Measurements from ENCODE around the gene TSPAN9.

TSPAN9 gene

DNA sequence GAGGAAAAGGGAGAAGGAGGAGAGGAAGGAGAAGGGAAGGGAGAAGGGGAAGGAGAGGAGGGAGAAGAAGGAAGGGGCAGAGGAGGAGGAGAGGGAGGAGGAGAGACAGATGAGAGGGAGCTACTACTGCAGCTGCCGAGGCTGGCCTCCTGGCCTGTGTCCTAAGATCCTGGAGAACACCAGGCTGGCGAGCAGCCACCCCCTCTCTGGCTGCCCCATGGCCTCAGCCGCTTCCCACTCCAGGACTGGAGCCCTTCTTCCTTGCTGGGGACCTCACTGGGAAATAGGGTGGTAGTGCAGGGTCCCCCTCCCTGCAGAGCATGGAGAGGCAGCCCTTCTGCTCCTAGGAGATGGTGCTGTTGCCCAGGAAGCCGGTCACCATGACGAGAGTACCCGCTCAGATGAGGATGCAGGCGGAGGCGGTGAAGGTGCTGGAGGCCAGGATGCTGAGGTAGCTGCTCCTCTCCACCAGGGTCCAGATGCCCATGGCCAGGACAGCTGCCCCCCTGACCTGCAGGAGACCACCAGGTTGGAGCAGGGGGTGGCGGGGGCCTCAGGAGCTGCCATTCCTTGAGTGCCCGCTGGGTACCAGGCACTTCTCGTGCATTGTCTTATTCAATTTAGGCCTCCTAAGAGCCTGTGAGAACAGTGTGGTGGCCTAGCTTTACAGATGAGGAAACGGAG is 246.0 kb downstream of the TSPAN9 start:
- no peak overlapping the region for H3K4me3 Mint-ChIP-seq
- no peaks in the 10 kb centered on the region for H3K36me3 Mint-ChIP-seq
- no peaks in the 10 kb centered on the region for H3K9me3 Mint-ChIP-seq

DNA sequence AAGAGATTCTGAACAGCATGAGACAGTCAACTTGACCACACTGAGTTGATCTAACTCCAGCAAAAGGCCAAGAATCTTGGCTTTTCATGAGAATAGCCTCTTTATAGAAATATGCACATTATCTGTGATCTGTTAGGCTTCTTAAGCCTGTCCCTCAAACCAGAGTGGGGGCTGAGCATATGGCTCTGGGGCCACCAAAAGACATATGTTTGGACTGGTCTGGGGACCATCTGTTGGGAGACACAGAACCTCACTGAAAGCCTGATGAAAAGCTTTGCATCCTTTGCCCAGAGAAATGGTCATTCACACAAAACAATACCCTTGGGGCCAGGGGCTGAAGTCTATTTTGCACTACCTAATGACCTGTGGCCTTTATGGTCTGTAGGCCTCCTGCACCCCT is 248.6 kb downstream of the TSPAN9 start:
- no peaks in the 10 kb centered on the region for H3K36me3 Mint-ChIP-seq
- H3K4me3 Mint-ChIP-seq: no peak overlapping the region
- no peaks in the 10 kb centered on the region for H3K27me3 Mint-ChIP-seq
- no peaks in the 10 kb centered on the region for H3K9me3 Mint-ChIP-seq
- no peaks in the 10 kb centered on the region for H3K4me1 Mint-ChIP-seq
- H3K27ac Mint-ChIP-seq: no peak overlapping the region

More for the DNA sequence above, 246.0 kb downstream of the TSPAN9 start:
- H3K27ac Mint-ChIP-seq: no peak overlapping the region
- no peaks in the 10 kb centered on the region for H3K4me1 Mint-ChIP-seq
- H3K27me3 Mint-ChIP-seq: no peaks in the 10 kb centered on the region

DNA sequence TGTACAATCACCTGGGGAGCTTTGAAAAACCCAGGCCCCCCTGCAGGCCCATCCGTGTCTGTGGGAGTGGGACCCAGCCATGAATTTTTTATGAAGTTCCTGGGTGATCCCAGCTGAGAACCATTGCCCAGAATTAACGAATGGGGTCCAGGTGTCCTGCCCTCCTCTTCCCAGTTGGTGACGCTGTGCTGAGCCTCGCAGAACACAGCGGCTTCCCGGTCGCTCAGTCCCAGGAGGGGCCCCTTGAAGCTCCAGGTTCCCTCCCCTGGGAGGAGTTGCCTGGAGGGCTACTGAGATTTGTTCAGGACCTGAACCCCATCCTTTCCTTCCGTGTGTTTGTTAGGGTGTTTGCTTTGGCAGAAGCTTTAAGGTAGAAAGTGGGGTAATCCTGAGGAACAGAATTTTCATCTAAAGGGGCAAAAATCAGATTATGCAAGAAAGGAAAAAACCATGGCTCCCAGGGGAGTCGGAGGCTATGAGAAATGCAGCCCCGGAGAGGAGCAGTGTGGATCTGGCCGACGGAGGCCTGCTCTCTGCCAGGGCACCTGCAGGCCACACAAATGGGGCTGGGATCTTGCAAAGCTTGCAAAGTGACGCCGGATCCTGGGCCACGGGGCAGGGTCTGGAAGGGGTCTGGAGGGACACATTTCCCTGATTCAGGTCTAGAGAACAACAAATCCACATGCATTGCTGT is 249.1 kb downstream of the TSPAN9 start:
- Mint-ChIP-seq H3K36me3 (no peaks in the 10 kb centered on the region), H3K27me3 (no peaks in the 10 kb centered on the region), H3K27ac (no peak overlapping the region), H3K9me3 (no peaks in the 10 kb centered on the region), H3K4me1 (no peaks in the 10 kb centered on the region), H3K4me3 (no peak overlapping the region)

DNA sequence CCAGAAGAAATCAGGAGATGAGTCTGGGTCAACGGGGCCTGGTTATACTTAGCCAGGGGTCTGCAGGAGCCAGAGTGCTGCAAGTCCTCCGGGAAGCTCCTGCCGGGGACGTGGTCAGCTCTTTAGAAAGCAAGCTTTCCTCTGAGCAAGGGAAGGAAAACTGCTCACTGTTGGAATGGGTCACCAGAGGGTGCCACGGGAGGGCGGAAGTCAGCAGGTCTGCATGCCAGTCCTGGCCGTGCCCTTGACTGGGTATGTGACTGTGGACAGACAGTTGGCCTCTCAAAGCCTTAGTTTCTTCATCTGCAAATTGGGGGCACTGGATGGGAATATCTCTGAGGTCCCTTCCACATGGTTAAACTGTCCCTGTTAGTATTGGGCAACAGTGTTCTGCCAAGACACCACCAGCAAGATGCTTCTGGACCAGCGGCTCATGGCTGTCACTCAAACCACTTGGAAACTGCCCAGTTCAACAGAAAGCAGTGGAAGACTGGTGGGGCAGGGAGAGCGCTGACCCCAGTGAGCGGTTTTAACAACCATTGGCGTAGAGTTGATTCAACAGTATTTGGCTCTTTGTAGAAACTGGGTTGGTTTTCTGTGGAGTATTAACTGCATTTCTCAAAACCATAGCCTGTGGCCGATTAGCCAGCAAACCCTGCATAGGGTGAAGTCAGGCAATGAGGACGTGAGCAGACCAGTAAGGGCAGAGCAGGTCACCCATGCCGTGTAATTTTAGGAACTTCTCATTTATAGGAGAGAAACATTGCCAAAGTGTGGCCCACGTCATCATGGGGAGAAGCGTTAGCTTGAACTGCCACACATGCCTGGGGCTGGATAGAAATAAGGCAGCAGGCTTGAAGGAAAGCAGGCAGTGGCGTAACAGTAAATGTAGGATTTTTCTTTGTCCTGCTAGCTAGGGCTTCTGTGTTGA is 249.9 kb downstream of the TSPAN9 start:
- Mint-ChIP-seq H3K36me3 (no peaks in the 10 kb centered on the region), H3K27me3 (no peaks in the 10 kb centered on the region), H3K9me3 (no peaks in the 10 kb centered on the region), H3K4me3 (no peak overlapping the region), H3K27ac (no peak overlapping the region), H3K4me1 (no peaks in the 10 kb centered on the region)

DNA sequence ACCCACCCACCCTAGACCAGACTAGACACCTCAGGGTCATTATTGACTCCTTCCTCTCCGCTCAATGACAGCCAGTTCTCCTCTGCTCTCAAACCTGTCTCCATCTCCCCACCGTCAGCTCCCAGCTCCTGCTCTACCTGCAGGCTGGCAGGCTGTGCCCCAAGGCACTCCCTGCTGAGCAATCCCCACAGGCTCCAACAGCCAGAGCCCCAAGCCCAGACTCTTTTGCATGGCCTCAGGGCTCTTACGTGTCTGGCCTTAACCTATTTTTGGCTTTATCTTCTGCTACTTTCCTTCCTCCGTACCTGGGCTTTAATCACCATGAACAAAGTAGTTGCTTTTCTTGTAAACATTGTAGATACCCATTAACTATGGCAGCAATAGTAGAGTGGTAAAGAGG is 250.9 kb downstream of the TSPAN9 start:
- H3K27me3 Mint-ChIP-seq: no peaks in the 10 kb centered on the region
- no peak overlapping the region for H3K27ac Mint-ChIP-seq
- no peak overlapping the region for H3K4me3 Mint-ChIP-seq
- no peaks in the 10 kb centered on the region for H3K36me3 Mint-ChIP-seq
- no peaks in the 10 kb centered on the region for H3K9me3 Mint-ChIP-seq
- no peaks in the 10 kb centered on the region for H3K4me1 Mint-ChIP-seq

DNA sequence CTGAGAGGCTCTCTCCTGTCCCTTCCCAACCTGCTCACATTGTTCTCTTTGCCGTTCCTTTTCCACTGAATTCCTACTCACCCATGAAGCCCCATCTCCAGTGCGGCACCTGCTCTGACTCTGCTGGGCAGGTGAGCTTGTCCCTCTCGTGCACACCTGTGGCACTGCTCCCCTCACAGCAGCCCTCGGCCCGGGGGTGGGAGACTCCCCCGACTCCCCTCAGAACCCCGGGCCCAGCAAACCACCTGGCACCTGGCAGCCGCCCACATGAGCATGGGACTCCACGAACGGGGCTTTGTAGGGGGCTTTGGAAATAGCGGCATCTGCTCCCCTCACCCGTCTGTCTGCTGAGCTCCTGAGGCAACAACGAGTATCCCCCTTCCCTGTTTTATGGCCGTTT is 251.4 kb downstream of the TSPAN9 start:
- H3K27ac Mint-ChIP-seq: no peak overlapping the region
- H3K36me3 Mint-ChIP-seq: no peaks in the 10 kb centered on the region
- no peaks in the 10 kb centered on the region for H3K4me1 Mint-ChIP-seq
- H3K27me3 Mint-ChIP-seq: no peaks in the 10 kb centered on the region
- H3K4me3 Mint-ChIP-seq: no peak overlapping the region
- H3K9me3 Mint-ChIP-seq: no peaks in the 10 kb centered on the region

DNA sequence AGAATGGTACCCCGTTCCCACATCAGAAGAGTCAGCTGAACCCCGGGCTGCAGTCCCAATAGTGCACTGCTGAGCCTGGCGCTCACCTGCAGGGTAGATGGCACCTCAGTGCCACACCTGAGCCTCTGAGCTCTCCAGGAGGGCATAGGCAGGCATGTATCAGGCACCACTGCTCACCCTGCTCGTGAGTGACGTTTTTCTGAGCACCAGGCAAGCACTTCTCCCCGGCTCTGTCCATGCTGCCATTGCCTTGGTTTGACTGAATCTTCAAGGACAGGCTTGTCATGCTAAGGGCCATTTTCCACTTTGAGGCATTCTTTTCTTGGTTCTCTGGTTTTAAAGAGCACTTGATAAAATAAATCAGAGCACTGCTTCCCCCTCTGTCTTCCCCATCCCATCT is 252.2 kb downstream of the TSPAN9 start:
- Mint-ChIP-seq H3K36me3 (no peaks in the 10 kb centered on the region), H3K4me1 (no peaks in the 10 kb centered on the region), H3K9me3 (no peaks in the 10 kb centered on the region)

DNA sequence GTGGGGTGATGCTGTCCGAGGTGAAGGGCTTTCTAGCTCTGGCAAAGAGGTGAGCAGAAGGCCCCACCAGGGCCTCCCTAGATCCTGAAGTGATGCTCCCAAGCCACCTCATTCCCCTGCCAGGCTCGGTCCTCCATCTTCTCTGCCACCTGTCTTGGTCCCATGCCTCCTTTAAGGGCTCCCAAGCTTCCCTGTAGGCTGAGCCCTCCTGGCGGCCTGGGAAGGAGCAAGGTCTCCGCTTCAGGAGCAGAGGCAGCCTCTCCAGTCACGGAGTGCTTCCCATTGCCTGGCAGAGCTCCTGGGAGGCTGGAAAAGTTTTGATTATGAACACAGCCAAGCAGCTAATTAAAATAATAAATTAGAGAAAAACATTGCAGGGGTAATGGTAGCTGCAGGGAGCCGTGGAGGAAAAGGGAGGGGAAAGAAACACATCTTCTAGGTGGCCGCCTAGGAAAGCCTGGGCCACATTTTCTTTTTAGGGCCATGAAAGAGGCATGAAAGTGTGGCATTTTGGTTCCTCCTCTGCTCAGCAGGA is 253.9 kb downstream of the TSPAN9 start:
- Mint-ChIP-seq H3K9me3 (no peaks in the 10 kb centered on the region), H3K4me1 (no peaks in the 10 kb centered on the region), H3K36me3 (no peaks in the 10 kb centered on the region), H3K27me3 (peaks cover 3% of the 10 kb centered on the region), H3K27ac (no peak overlapping the region), H3K4me3 (no peak overlapping the region)

More for the DNA sequence above, 252.2 kb downstream of the TSPAN9 start:
- Mint-ChIP-seq H3K27ac (no peak overlapping the region), H3K4me3 (no peak overlapping the region), H3K27me3 (peaks cover under 1% of the 10 kb centered on the region)

DNA sequence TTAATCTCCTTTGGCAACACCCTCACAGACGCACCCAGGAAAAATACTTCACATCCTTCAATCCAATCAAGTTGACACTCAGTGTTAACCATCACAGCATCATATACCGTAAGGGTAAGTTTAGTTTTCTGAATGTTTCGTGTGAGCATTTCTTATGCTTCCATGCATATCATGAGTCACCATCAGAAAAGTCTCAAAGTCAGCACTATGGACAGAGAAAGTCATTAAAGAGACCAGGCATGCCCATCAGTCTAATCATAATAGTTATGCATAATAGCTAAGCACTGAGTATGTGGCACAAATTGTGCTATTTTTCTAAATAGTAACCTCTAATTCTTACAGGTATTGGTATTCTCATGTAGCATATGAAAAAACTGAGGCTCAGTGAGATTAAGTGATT is 255.0 kb downstream of the TSPAN9 start:
- H3K9me3 Mint-ChIP-seq: no peaks in the 10 kb centered on the region
- no peaks in the 10 kb centered on the region for H3K4me1 Mint-ChIP-seq
- peaks cover 3% of the 10 kb centered on the region for H3K27me3 Mint-ChIP-seq
- no peaks in the 10 kb centered on the region for H3K36me3 Mint-ChIP-seq
- H3K27ac Mint-ChIP-seq: no peak overlapping the region
- H3K4me3 Mint-ChIP-seq: no peak overlapping the region

DNA sequence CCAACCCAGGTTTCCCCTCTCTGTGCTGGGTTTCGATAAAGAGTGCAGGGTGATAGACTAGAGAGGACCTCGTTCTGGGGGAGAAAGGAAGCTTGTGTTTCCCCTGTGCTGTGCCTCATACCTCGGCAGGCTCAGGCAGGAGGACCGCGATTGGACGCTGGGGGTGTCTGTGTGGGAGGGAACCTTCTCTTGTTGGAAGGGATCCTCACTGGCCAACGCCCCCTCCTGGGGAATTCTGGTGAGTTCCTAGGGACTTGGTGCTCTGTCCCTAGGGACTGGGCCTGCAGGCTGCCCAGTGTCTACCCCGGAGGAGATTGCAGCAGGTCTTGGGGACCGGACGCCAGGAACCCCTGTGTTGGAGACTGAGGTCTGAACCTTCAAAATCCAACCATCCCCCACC is 256.4 kb downstream of the TSPAN9 start:
- no peaks in the 10 kb centered on the region for H3K9me3 Mint-ChIP-seq
- peaks cover 3% of the 10 kb centered on the region for H3K27me3 Mint-ChIP-seq
- H3K4me3 Mint-ChIP-seq: no peak overlapping the region
- no peaks in the 10 kb centered on the region for H3K36me3 Mint-ChIP-seq
- no peak overlapping the region for H3K27ac Mint-ChIP-seq
- H3K4me1 Mint-ChIP-seq: no peaks in the 10 kb centered on the region

DNA sequence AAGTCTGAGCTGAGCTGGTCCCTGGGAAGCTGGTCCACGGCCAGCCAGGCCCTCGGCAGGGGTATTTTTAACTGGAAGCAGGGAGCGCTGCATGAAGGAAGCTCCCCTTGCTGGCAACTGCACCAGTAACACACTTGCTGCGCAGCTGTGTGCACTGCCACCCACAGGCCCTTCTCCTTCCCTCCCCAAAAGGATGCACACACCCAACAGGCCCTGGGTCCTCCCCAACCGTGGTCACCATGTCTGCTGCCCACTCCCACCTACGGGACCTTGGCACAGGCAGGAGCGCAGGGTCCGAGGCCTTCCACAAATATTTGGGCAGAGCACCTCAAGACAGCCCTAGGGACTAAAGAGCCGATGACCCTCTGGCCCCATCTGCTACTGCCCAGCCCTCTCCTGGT is 256.8 kb downstream of the TSPAN9 start:
- no peak overlapping the region for H3K4me3 Mint-ChIP-seq
- H3K27ac Mint-ChIP-seq: no peak overlapping the region
- no peaks in the 10 kb centered on the region for H3K9me3 Mint-ChIP-seq
- H3K36me3 Mint-ChIP-seq: no peaks in the 10 kb centered on the region
- H3K4me1 Mint-ChIP-seq: no peaks in the 10 kb centered on the region
- H3K27me3 Mint-ChIP-seq: peaks cover 3% of the 10 kb centered on the region

DNA sequence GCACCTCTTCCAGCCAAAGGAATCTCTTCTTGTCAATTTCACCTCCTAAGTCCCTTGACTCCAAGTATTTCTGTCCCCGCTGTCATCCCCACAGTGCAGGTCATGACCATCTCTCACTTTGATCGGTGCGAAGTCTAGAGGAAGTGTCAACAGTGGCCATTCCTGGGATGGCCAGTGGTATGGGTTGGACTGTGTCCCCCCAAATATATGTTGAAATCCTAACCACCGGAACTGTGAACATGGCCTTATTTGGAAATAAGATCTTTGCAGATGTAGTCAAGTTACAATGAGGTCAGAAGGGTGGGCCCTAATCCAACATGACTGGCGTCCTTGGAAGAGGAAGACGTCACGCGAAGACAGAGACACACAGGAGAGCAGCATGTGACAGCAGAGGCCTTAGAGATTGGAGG is 257.9 kb downstream of the TSPAN9 start:
- Mint-ChIP-seq H3K27ac (no peak overlapping the region), H3K9me3 (no peaks in the 10 kb centered on the region), H3K4me3 (no peak overlapping the region), H3K4me1 (no peaks in the 10 kb centered on the region), H3K27me3 (peaks cover 3% of the 10 kb centered on the region), H3K36me3 (no peaks in the 10 kb centered on the region)
